Colonic mucosa (tissue), 4 donors: ENCODE data around the gene TMEM247. TPM values are rescaled to one million over a fixed set of nuclear protein-coding genes. Genes with fewer than 3 reads are reported as not detected.

Experiments
- DNase-seq: peaks from one replicate; pipeline ENCODE4 v3.0.0-alpha.2; 2020
- H3K27ac ChIP-seq: fragments of 200-600 bp; one replicate; pipeline ENCODE4 v1.8.0; 2021
- H3K27me3 ChIP-seq: fragments of 200-600 bp; one replicate; pipeline ENCODE4 v1.8.0; 2021
- H3K36me3 ChIP-seq: fragments of 200-600 bp; one replicate; pipeline ENCODE4 v1.8.0; 2021
- H3K4me1 ChIP-seq: fragments of 200-600 bp; one replicate; pipeline ENCODE4 v1.8.0; 2021; ENCODE audit warnings: mild to moderate bottlenecking
- H3K4me3 ChIP-seq: fragments of 200-600 bp; one replicate; pipeline ENCODE4 v1.8.0; 2021
- H3K9ac ChIP-seq, 2 donors: one replicate each; pipeline ENCODE4 v1.7.0; 2013; ENCODE audit warnings: control low read depth in 2 of 2, low read depth in 2 of 2, low read length in 2 of 2
- H3K9me3 ChIP-seq: fragments of 200-600 bp; one replicate; pipeline ENCODE4 v1.8.0; 2021
- CTCF ChIP-seq: fragments of 200-600 bp; IDR thresholded peaks from one replicate; pipeline ENCODE4 v1.8.0; 2022; ENCODE audit warnings: antibody characterized with exemption, mild to moderate bottlenecking
- intact Hi-C: fragments of 100-400 bp; cut with DNase I; formaldehyde crosslinking; loops from one replicate; pipeline ENCODE4 v1.14.1; 2022
- total RNA-seq, 2 donors: library from RNA; stranded (reverse); fragmentation: NEBNext Ultra II Directional in 1 of 2; extraction: Animal tissue kit (Norgen Biotek cat#: 25700) in 1 of 2; gene quantifications; one replicate each; pipeline ENCODE4 v1.2.1, GENCODE V29; 2021
- donor health status: healthy.
- donor health status: DM: no; HTN: no; CAD: no.
- donor health status: DM: no; HTN: no; CAD: no.

The TMEM247 gene
- total RNA-seq, 2 donors from 2014 or later, result not detected

DNA sequence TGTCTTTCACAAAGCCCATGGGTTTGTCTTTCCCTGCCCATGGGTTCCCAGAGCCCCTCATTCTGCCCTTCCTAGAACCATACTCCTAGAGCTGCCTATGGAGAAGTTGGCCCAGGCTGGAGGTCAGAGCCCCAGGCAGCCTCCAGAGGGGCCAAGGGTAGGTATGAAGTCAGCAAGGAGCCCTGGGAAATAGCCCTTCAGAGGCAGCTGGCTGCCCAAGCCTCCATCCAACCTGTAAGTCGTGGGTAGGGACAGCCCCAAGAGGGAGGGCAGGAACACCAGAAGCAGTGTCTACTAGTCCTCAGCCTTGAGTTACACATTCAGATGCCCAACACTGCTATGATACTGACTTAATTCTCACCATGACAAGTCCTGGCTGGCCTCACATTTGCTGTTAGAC is 49.5 kb downstream of the TMEM247 start:
- no peaks in the 10 kb centered on the region for H3K4me1 ChIP-seq
- no peak overlapping the region for H3K4me3 ChIP-seq
- no peaks in the 10 kb centered on the region for H3K36me3 ChIP-seq
- TF ChIP-seq CTCF, result no peak
- H3K27me3 ChIP-seq, result no peaks in the 10 kb centered on the region
- no peak for DNase-seq
- H3K27ac ChIP-seq, result no peak overlapping the region
- no peaks in the 10 kb centered on the region for H3K9me3 ChIP-seq
- no peak overlapping the region for H3K9ac ChIP-seq
- intact Hi-C loops, result no loop called here

DNA sequence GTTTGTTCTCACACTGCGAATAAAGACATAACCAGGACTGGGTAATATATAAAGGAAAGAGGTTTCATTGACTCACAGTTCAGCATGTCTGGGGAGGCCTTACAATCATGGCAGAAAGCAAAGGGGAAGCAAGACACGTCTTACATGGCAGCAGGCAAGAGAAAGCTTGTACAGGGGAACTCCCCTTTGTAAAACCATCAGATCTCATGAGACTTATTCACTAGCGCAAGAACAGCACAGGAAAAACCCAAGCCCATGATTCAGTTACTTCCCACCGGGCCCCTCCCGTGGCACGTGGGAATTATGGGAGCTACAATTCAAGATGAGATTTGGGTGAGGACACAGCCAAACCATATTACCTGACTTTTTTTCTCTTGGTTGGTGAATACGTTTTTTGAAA is 51.3 kb downstream of the TMEM247 start:
- no peak for TF ChIP-seq CTCF
- Histone ChIP-seq H3K4me3 (no peak overlapping the region), H3K36me3 (no peaks in the 10 kb centered on the region), H3K9ac (no peak overlapping the region), H3K4me1 (no peaks in the 10 kb centered on the region), H3K27me3 (no peaks in the 10 kb centered on the region), H3K9me3 (no peaks in the 10 kb centered on the region), H3K27ac (no peak overlapping the region)
- DNase-seq, result no peak
- intact Hi-C loops, result no loop called here

GRCh38 chr2:46531863-46532262 is 52.5 kb downstream of the TMEM247 start:
- intact Hi-C loops, result no loop called here
- no peak for DNase-seq
- H3K27ac ChIP-seq, result no peak overlapping the region
- H3K9ac ChIP-seq, result no peak overlapping the region
- no peak overlapping the region for H3K4me3 ChIP-seq
- no peak for TF ChIP-seq CTCF
- no peaks in the 10 kb centered on the region for H3K36me3 ChIP-seq
- no peaks in the 10 kb centered on the region for H3K4me1 ChIP-seq
- H3K27me3 ChIP-seq, result no peaks in the 10 kb centered on the region
- H3K9me3 ChIP-seq, result no peaks in the 10 kb centered on the region

Other genes with a start within 250 kb of the TMEM247 start
- 100 to 1,000 TPM; 116 to 140 TPM for gene EPAS1, start 182.2 kb upstream of the TMEM247 start, total RNA-seq
- gene RHOQ, start 62.9 kb downstream of the TMEM247 start, total RNA-seq, result 10 to 100 TPM in 1 of 2 donors, 1 to 10 TPM in 1; 7.0 to 22.5 TPM
- gene ATP6V1E2, start 63.0 kb downstream of the TMEM247 start, total RNA-seq, result 1 to 10 TPM; 1.5 to 3.6 TPM
- gene PIGF, start 137.5 kb downstream of the TMEM247 start, total RNA-seq, result 10 to 100 TPM; 28.1 to 36.0 TPM
- 10 to 100 TPM; 10.0 to 13.6 TPM for gene CRIPT, start 137.7 kb downstream of the TMEM247 start, total RNA-seq
- gene SOCS5, start 219.7 kb downstream of the TMEM247 start, total RNA-seq, result 10 to 100 TPM in 1 of 2 donors, 1 to 10 TPM in 1; 8.2 to 17.5 TPM